Measurements from ENCODE around the gene ANKRD44.

DNA sequence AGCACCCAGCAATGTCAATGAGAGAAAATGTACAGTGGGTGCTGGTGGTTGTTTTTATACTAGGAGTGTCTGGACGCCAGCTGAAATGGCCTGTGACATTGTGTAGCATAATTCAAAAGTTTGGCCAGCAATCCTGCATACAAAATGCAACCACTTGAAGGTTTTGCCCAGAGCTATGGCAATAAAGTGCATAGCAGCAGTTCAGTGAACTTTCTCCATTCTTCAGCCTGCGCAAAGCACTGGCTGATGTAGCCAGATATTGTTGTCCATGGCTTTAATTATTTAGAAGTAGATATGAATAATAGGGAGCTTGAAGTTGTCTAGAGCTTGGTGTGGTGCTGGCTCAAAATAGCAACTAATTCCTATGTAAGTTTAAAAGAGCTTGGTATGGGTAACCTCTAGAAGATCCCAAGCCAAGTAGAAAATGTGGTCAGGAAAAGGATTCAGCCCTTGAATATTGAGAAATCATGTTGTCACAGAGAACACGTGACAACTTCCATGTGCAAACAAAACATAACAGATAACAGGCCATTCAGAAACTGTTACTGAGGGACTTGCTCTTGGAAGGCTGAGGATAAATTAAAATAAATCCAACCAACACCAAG lies 350.7 kb downstream of the ANKRD44 start:
- TF ChIP-seq, protein P1, sequence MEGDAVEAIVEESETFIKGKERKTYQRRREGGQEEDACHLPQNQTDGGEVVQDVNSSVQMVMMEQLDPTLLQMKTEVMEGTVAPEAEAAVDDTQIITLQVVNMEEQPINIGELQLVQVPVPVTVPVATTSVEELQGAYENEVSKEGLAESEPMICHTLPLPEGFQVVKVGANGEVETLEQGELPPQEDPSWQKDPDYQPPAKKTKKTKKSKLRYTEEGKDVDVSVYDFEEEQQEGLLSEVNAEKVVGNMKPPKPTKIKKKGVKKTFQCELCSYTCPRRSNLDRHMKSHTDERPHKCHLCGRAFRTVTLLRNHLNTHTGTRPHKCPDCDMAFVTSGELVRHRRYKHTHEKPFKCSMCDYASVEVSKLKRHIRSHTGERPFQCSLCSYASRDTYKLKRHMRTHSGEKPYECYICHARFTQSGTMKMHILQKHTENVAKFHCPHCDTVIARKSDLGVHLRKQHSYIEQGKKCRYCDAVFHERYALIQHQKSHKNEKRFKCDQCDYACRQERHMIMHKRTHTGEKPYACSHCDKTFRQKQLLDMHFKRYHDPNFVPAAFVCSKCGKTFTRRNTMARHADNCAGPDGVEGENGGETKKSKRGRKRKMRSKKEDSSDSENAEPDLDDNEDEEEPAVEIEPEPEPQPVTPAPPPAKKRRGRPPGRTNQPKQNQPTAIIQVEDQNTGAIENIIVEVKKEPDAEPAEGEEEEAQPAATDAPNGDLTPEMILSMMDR (IDR thresholded peaks at IDR 0.05), result no peak
- no peak for TF ChIP-seq ZFX (IDR thresholded peaks at IDR 0.05; ENCODE audit: borderline replicate concordance)

Measured in 22Rv1 (cell line).